GM18909 (cell line): Measurements from ENCODE around the gene B4GALT4.

Experiments
- ATAC-seq: cut with Tn5 transposase; IDR thresholded peaks from one replicate; pipeline ENCODE4 v1.9.1; 2021; ENCODE audit warnings: mild to moderate bottlenecking; ENCODE audit not compliant: unreplicated experiment, poor library complexity

Gene B4GALT4

GRCh38 chr3:119238363-119238762, 2.3 kb downstream of the B4GALT4 start:
- no peak for ATAC-seq

GRCh38 chr3:119237299-119237698, 3.4 kb downstream of the B4GALT4 start:
- no peak for ATAC-seq

- ATAC-seq = no peak
Measured at GRCh38 chr3:119236756-119237155, 3.9 kb downstream of the B4GALT4 start.

- ATAC-seq = no peak
Measured at GRCh38 chr3:119235151-119235550, 5.5 kb downstream of the B4GALT4 start.

GRCh38 chr3:119234610-119235009, 6.1 kb downstream of the B4GALT4 start:
- ATAC-seq = no peak

- ATAC-seq = no peak
Measured at GRCh38 chr3:119230745-119231144, 9.9 kb downstream of the B4GALT4 start.

- ATAC-seq = no peak
Measured at GRCh38 chr3:119230071-119230470, 10.6 kb downstream of the B4GALT4 start.

GRCh38 chr3:119229190-119229589, 11.5 kb downstream of the B4GALT4 start:
- ATAC-seq = no peak

- no peak for ATAC-seq
Measured at GRCh38 chr3:119228373-119229145, 12.1 kb downstream of the B4GALT4 start.

GRCh38 chr3:119227070-119227850, 13.4 kb downstream of the B4GALT4 start:
- ATAC-seq = no peak

GRCh38 chr3:119225121-119225520, 15.6 kb downstream of the B4GALT4 start:
- ATAC-seq = no peak

GRCh38 chr3:119223511-119223910, 17.2 kb downstream of the B4GALT4 start:
- no peak for ATAC-seq

- ATAC-seq = no peak
Measured at GRCh38 chr3:119222391-119222790, 18.3 kb downstream of the B4GALT4 start.

- no peak for ATAC-seq
Measured at GRCh38 chr3:119221779-119222320, 18.8 kb downstream of the B4GALT4 start.

- ATAC-seq = no peak
Measured at GRCh38 chr3:119220970-119221667, 19.6 kb downstream of the B4GALT4 start.

- ATAC-seq = no peak
Measured at GRCh38 chr3:119220198-119220597, 20.5 kb downstream of the B4GALT4 start.

GRCh38 chr3:119219069-119219468, 21.6 kb downstream of the B4GALT4 start:
- ATAC-seq = peak; percentile 99

- ATAC-seq = no peak
Measured at GRCh38 chr3:119211803-119212202, 28.9 kb downstream of the B4GALT4 start.

- ATAC-seq = no peak
Measured at GRCh38 chr3:119211193-119211592, 29.5 kb downstream of the B4GALT4 start.

- no peak for ATAC-seq
Measured at GRCh38 chr3:119207512-119207875, 33.2 kb downstream of the B4GALT4 start.
